Pancreas (tissue), 10 donors: ENCODE data around the gene PTPN14. TPM values are rescaled to one million over a fixed set of nuclear protein-coding genes. Genes with fewer than 3 reads are reported as not detected.

Experiments
- ATAC-seq, 4 donors: fragments of 200-7000 bp; cut with Tn5 transposase; one replicate each; pipeline versions ENCODE4 v1.8.0 to v1.9.1; 2020; ENCODE audit warnings: mild to moderate bottlenecking in 4 of 4, moderate library complexity in 4 of 4
- DNase-seq, 6 donors: peaks; one replicate each; pipeline ENCODE4 v3.0.0-alpha.2; 2020
- FAIRE-seq: peaks from 2 replicates; lab custom pipeline; 2012; peaks lifted over from hg19 to GRCh38; lab: Jason Lieb, UNC
- H3K27ac ChIP-seq, 4 donors: fragments of 200-600 bp; sonication (generic); 1 replicate in 3 of 4; 2 replicates in 1 of 4; pipeline versions ENCODE4 v1.5.0 to v1.8.0; 2020
- H3K27me3 ChIP-seq, 4 donors: fragments of 200-600 bp; one replicate each; pipeline ENCODE4 v1.8.0; 2021
- H3K36me3 ChIP-seq, 3 donors: fragments of 200-600 bp; sonication (generic) in 1 of 3; one replicate each; pipeline versions ENCODE4 v1.5.0 to v1.8.0; 2020 to 2021
- H3K4me1 ChIP-seq, 3 donors: fragments of 200-600 bp; one replicate each; pipeline ENCODE4 v1.8.0; 2021
- H3K4me3 ChIP-seq, 4 donors: fragments of 200-600 bp; sonication (generic) in 2 of 4; one replicate each; pipeline versions ENCODE4 v1.5.0 to v1.8.0; 2020 to 2021
- H3K9me3 ChIP-seq, 4 donors: fragments of 200-600 bp; one replicate each; pipeline ENCODE4 v1.8.0; 2021
- CTCF ChIP-seq, 4 donors: fragments of 200-600 bp; sonication (generic) in 3 of 4; IDR thresholded peaks; one replicate each; pipeline versions ENCODE4 v1.5.0 to v1.8.0; 2021; ENCODE audit warnings: antibody characterized with exemption in 4 of 4
- WGBS, 2 donors: extraction: QIAGEN DNeasy Blood & Tissue Kit; methylation state at CpG; one replicate each; pipeline ENCODE4 v1.1.7; 2013; 5-methylcytosine and 5-hydroxymethylcytosine counted together
- intact Hi-C, 3 donors: fragments of 100-400 bp; cut with DNase I; formaldehyde crosslinking; loops; one replicate each; pipeline versions ENCODE4 v1.11.1 to v1.14.2; 2022
- polyA plus RNA-seq, 2 donors: library from polyadenylated mRNA; stranded (reverse); fragments of 200-250 nt; gene quantifications; one replicate each; pipeline ENCODE4 v1.2.3, GENCODE V29; 2013
- total RNA-seq, 6 donors: library from RNA; stranded (reverse); fragmentation: NEBNext Ultra II Directional in 4 of 6; extraction: Animal tissue kit (Norgen Biotek cat#: 25700) in 4 of 6; gene quantifications; one replicate each; pipeline versions ENCODE4 v1.2.1 to v1.2.4, GENCODE V29; 2021 to 2023
- donor health status: healthy with polysubstance abuse.
- donor health status: DM: no; HTN: no; CAD: no; lungs with moderate emphysema.
- donor health status: DM: no; HTN: no; CAD: no.
- donor health status: control.
- donor health status: control.
- donor health status: Bipolar disorder and iron deficiency.
- donor health status: DM: yes; HTN: yes; CAD: no.
- donor health status: DM: no; HTN: no; CAD: no.
- donor health status: DM: no; HTN: no; CAD: no.
- donor health status: DM: yes; HTN: yes; CAD: no.

PTPN14 gene
- total and polyA plus RNA-seq, 8 donors: 1.9 to 17.5 (median 11.5) TPM

DNA sequence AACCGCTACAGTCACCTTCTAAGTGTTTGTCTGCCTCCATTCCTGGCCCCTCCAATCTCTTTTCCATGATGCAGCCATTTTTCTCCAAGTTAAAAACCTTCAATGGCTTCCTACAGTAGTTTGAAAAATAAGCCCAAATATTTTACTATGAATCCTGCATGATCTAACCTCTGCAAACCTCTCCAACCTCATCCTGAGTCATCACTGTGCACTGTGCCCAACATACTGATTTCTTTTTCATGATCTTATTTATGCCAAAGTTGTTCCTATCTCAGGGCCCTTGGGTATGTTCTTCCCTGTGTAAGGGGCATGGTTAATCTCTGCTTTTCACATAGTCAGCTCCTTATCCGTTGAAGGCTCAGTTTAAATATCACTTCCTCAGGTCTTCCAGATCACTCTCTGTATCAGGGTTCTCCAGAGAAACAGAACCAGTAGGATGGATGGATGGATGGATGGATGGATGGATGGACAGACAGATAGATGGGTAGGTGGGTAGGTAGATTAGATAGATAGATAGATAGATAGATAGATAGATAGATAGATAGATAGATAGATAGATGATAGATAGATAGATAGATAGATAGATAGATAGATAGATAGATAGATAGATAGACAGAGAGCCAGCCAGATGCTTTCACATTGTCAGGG is 18.1 kb upstream of the PTPN14 start:
- intact Hi-C loops: no loop called here
- Histone ChIP-seq H3K4me1 (no peaks in the 10 kb centered on the region), H3K27ac (no peak overlapping the region), H3K9me3 (no peaks in the 10 kb centered on the region), H3K36me3 (no peaks in the 10 kb centered on the region), H3K27me3 (no peaks in the 10 kb centered on the region), H3K4me3 (no peak overlapping the region)
- FAIRE-seq: no peak
- no peak for TF ChIP-seq CTCF (IDR thresholded peaks at IDR 0.05)
- WGBS, 2 donors: 77 to 80% methylated on average over 2 of the region's 2 CpGs
- no peak for ATAC-seq
- DNase-seq: no peak

GRCh38 chr1:214568328-214568727 is 16.9 kb upstream of the PTPN14 start:
- Histone ChIP-seq H3K36me3 (no peaks in the 10 kb centered on the region), H3K4me3 (no peak overlapping the region), H3K9me3 (no peaks in the 10 kb centered on the region), H3K4me1 (no peaks in the 10 kb centered on the region), H3K27ac (peak overlapping the region in 1 of 4 donors; percentile 18), H3K27me3 (no peaks in the 10 kb centered on the region)
- ATAC-seq (peak in 3 of 4 donors; percentile 21 to 38 (median 25)), FAIRE-seq (no peak), DNase-seq (no peak)
- TF ChIP-seq CTCF (IDR thresholded peaks at IDR 0.05): no peak
- intact Hi-C loops: no loop called here
- WGBS, 2 donors: 56 to 57% methylated on average over 4 of the region's 4 CpGs

GRCh38 chr1:214567481-214567980 is 16.1 kb upstream of the PTPN14 start:
- Histone ChIP-seq H3K9me3 (no peaks in the 10 kb centered on the region), H3K27ac (no peak overlapping the region), H3K4me3 (no peak overlapping the region), H3K27me3 (no peaks in the 10 kb centered on the region), H3K4me1 (no peaks in the 10 kb centered on the region), H3K36me3 (no peaks in the 10 kb centered on the region)
- FAIRE-seq (no peak), DNase-seq (no peak), ATAC-seq (no peak)
- intact Hi-C loops: no loop called here
- 92 to 95% methylated on average over 2 of the region's 2 CpGs for whole genome bisulfite sequencing, 2 donors
- TF ChIP-seq CTCF (IDR thresholded peaks at IDR 0.05): no peak

DNA sequence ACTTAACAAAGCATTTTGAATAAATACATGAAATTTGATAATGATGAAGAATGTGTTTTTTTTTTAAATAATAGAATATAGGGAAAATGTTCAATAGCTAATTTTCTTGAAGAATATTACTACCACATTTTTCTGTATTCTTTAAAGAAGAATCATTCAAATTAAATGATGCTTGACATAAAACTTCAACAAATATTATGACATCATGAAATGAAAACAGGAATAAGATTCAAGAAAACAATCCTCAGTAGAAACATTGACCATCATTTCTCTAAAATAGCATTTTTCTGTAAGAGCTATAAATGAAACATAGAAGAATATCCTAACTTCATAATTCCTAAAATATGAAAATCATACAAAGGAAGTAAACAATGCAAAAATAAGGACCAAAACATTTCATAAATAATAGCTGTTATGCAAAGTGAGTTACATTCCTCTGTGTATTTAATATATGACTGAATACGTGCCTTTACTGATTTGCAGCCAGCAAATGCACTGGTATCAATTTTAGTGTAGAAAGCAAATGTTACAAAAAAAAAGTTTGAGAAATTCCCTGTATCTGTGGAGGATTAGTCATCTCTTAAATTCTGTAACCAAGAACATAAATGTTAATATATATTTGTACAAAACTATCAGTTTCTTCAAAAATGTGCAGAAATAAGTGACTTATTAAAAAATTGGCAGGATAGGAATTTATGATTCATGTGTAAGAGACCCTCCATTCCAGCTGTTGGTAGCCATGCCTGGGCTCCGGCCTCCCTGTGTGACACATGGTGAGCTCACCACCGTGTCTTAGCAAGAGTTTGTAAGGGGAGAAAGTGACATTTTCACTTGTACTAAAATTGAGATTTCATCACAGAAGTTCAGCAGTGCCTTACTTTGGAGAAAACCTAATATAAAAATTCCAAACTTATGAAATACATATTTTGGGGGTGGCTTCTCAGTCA is 15.0 kb upstream of the PTPN14 start:
- DNase-seq (no peak), ATAC-seq (no peak), FAIRE-seq (no peak)
- Histone ChIP-seq H3K4me1 (no peaks in the 10 kb centered on the region), H3K9me3 (no peaks in the 10 kb centered on the region), H3K4me3 (no peak overlapping the region), H3K27ac (no peak overlapping the region), H3K36me3 (no peaks in the 10 kb centered on the region), H3K27me3 (no peaks in the 10 kb centered on the region)
- WGBS, 2 donors: 77 to 80% methylated on average over 3 of the region's 3 CpGs
- intact Hi-C loops: no loop called here
- TF ChIP-seq CTCF (IDR thresholded peaks at IDR 0.05): no peak
